ENCODE data around the gene FADS6.

DNA sequence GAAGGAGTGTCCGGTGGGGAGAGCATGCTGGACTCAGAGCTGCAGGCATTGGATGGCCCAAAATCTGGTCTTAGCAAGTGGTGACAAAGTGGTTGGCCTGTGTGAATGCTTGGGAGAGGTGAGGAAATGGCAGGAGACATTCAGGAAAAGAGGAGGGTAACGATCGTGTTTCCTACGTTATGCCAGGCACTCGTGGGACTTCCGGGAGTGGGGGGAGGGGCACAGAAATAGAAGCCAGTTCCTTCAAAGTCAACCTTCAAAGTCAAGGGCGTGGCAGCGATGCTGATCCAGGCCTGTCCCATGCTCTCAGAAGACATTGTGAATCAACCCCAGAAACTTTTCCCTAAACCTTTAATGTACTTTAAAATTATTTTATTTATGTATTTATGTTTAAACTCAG, 46.1 kb upstream of the FADS6 start:
- TF ChIP-seq, protein P1, sequence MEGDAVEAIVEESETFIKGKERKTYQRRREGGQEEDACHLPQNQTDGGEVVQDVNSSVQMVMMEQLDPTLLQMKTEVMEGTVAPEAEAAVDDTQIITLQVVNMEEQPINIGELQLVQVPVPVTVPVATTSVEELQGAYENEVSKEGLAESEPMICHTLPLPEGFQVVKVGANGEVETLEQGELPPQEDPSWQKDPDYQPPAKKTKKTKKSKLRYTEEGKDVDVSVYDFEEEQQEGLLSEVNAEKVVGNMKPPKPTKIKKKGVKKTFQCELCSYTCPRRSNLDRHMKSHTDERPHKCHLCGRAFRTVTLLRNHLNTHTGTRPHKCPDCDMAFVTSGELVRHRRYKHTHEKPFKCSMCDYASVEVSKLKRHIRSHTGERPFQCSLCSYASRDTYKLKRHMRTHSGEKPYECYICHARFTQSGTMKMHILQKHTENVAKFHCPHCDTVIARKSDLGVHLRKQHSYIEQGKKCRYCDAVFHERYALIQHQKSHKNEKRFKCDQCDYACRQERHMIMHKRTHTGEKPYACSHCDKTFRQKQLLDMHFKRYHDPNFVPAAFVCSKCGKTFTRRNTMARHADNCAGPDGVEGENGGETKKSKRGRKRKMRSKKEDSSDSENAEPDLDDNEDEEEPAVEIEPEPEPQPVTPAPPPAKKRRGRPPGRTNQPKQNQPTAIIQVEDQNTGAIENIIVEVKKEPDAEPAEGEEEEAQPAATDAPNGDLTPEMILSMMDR (IDR thresholded peaks at IDR 0.05; ENCODE audit: low read depth, low read length): no peak
- TF ChIP-seq POLR2A (IDR thresholded peaks at IDR 0.05; ENCODE audit: extremely low read depth, insufficient read length): no peak
- TF ChIP-seq, protein P2, sequence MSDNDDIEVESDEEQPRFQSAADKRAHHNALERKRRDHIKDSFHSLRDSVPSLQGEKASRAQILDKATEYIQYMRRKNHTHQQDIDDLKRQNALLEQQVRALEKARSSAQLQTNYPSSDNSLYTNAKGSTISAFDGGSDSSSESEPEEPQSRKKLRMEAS (IDR thresholded peaks at IDR 0.05; ENCODE audit: low read depth, low read length): no peak

Measured in NB4 (cell line).